Colonic mucosa (tissue), 4 donors: ENCODE measurements around the gene TMEM231. TPM values are rescaled to one million over a fixed set of nuclear protein-coding genes. Genes with fewer than 3 reads are reported as not detected.
"Not testable (repeated sequence)": the region's sequence is repeated elsewhere in the genome, so short reads cannot be mapped to it uniquely, and the experiment has no call there.

Experiments used
- DNase-seq: peaks from one replicate; pipeline ENCODE4 v3.0.0-alpha.2; 2020
- H3K27ac ChIP-seq: fragments of 200-600 bp; one replicate; pipeline ENCODE4 v1.8.0; 2021
- H3K27me3 ChIP-seq: fragments of 200-600 bp; one replicate; pipeline ENCODE4 v1.8.0; 2021
- H3K36me3 ChIP-seq: fragments of 200-600 bp; one replicate; pipeline ENCODE4 v1.8.0; 2021
- H3K4me1 ChIP-seq: fragments of 200-600 bp; one replicate; pipeline ENCODE4 v1.8.0; 2021; ENCODE audit warnings: mild to moderate bottlenecking
- H3K4me3 ChIP-seq: fragments of 200-600 bp; one replicate; pipeline ENCODE4 v1.8.0; 2021
- H3K9ac ChIP-seq, 2 donors: one replicate each; pipeline ENCODE4 v1.7.0; 2013; ENCODE audit warnings: control low read depth in 2 of 2, low read depth in 2 of 2, low read length in 2 of 2
- H3K9me3 ChIP-seq: fragments of 200-600 bp; one replicate; pipeline ENCODE4 v1.8.0; 2021
- intact Hi-C: fragments of 100-400 bp; cut with DNase I; formaldehyde crosslinking; loops from one replicate; pipeline ENCODE4 v1.14.1; 2022
- total RNA-seq, 2 donors: library from RNA; stranded (reverse); fragmentation: NEBNext Ultra II Directional in 1 of 2; extraction: Animal tissue kit (Norgen Biotek cat#: 25700) in 1 of 2; gene quantifications; one replicate each; pipeline ENCODE4 v1.2.1, GENCODE V29; 2021
- TF ChIP-seq, protein P1 (sequence below): fragments of 200-600 bp; IDR thresholded peaks from one replicate; pipeline ENCODE4 v1.8.0; 2022; ENCODE audit warnings: antibody characterized with exemption, mild to moderate bottlenecking
- donor health status: healthy.
- donor health status: DM: no; HTN: no; CAD: no.
- donor health status: DM: no; HTN: no; CAD: no.

Gene TMEM231
- total RNA-seq, 2 donors from 2014 or later, result 4.7 to 6.3 TPM

GRCh38 chr16:75527825-75528299 is 28.2 kb downstream of the TMEM231 start:
- TF ChIP-seq, protein P1, sequence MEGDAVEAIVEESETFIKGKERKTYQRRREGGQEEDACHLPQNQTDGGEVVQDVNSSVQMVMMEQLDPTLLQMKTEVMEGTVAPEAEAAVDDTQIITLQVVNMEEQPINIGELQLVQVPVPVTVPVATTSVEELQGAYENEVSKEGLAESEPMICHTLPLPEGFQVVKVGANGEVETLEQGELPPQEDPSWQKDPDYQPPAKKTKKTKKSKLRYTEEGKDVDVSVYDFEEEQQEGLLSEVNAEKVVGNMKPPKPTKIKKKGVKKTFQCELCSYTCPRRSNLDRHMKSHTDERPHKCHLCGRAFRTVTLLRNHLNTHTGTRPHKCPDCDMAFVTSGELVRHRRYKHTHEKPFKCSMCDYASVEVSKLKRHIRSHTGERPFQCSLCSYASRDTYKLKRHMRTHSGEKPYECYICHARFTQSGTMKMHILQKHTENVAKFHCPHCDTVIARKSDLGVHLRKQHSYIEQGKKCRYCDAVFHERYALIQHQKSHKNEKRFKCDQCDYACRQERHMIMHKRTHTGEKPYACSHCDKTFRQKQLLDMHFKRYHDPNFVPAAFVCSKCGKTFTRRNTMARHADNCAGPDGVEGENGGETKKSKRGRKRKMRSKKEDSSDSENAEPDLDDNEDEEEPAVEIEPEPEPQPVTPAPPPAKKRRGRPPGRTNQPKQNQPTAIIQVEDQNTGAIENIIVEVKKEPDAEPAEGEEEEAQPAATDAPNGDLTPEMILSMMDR, result no peak
- DNase-seq, result peak; percentile 60
- peak overlapping the region in 1 of 2 donors; percentile 28 for H3K9ac ChIP-seq
- H3K4me1 ChIP-seq, result no peaks in the 10 kb centered on the region
- no peak overlapping the region for H3K4me3 ChIP-seq
- no peaks in the 10 kb centered on the region for H3K9me3 ChIP-seq
- intact Hi-C loops, result no loop called here
- H3K36me3 ChIP-seq, result no peaks in the 10 kb centered on the region
- H3K27ac ChIP-seq, result peak overlapping the region; percentile 53
- no peaks in the 10 kb centered on the region for H3K27me3 ChIP-seq

DNA sequence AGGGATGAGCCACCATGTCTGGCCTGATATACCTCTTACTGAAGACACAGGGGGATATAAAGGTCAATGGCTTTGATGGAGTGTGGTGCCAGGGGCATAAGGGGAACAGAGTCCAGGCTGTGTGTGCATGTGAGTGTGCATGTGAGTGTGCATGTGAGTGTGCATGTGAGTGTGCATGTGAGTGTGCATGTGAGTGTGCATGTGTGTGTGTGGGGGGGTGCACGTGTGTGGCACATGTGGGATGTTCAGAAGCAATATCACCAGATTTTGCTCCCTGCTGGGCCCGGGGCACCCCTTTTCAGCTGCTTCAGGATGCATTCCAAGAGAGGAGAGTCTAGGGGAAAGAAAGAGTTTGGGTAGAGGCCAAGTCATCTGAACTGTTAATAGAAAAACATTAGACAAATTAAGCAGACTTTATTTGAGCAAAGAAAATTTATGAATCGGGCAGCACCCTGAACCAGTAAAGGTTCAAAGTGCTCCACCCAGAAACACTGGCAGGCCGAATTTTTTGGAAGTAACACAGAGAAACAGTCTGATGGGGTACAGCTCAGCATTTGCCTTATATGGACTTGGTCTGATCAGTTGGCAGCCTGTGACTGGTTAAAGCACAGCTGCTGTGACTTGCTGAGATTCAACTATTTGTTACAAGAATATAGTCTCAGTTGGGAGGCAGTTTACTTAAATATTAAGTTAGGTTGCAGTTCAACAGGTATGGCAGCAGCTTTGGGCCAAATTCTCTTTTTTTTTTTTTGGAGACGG is 29.8 kb downstream of the TMEM231 start:
- Histone ChIP-seq H3K27ac (no peak overlapping the region), H3K4me3 (no peak overlapping the region), H3K27me3 (no peaks in the 10 kb centered on the region), H3K36me3 (no peaks in the 10 kb centered on the region), H3K9me3 (no peaks in the 10 kb centered on the region), H3K9ac (no peak overlapping the region), H3K4me1 (no peaks in the 10 kb centered on the region)
- no peak for DNase-seq
- intact Hi-C loops, result no loop called here
- TF ChIP-seq, protein P1, result no peak

DNA sequence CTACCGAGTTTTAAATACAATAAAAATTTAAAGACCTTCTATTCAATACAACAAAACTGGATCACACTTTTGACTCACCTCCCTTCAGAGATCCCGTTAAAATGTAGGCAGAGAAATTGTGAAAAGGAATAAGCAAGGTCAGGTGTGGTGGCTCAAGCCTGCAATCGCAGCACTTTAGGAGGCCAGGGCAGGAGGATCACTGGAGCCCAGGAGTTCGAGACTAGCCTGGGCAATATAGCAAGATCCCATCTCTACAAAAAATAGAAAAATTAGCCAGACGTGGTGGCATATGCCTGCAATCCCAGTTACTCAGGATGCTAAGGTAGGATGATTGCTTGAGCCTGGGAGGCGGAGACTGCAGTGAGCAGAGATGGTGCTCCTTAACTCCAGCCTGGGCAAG is 36.9 kb downstream of the TMEM231 start:
- H3K27me3 ChIP-seq, result no peaks in the 10 kb centered on the region
- no peak overlapping the region for H3K27ac ChIP-seq
- no peak overlapping the region for H3K9ac ChIP-seq
- no peaks in the 10 kb centered on the region for H3K36me3 ChIP-seq
- H3K4me1 ChIP-seq, result peaks cover 3% of the 10 kb centered on the region
- DNase-seq, result no peak
- TF ChIP-seq, protein P1, result no peak
- intact Hi-C loops, result loop anchor here (5.0 kb wide), 1 partner anchor 47 kb away; no protein-coding TSS in a partner anchor
- H3K4me3 ChIP-seq, result no peak overlapping the region
- H3K9me3 ChIP-seq, result no peaks in the 10 kb centered on the region

- intact Hi-C loops, result loop anchor here (5.0 kb wide), 1 partner anchor 44 kb away; no protein-coding TSS in a partner anchor
- not testable (repeated sequence) for H3K9me3 ChIP-seq, H3K36me3 ChIP-seq, H3K4me1 ChIP-seq, DNase-seq, H3K27me3 ChIP-seq
- peak overlapping the region; percentile 90 for H3K27ac ChIP-seq
- H3K9ac ChIP-seq, result peak overlapping the region; percentile 73 to 99
- peak overlapping the region; percentile 98 for H3K4me3 ChIP-seq
Observed at GRCh38 chr16:75516189-75516966, 39.7 kb downstream of the TMEM231 start.

- TF ChIP-seq, protein P1, result no peak
- Histone ChIP-seq H3K9me3 (no peaks in the 10 kb centered on the region), H3K4me3 (no peak overlapping the region), H3K36me3 (no peaks in the 10 kb centered on the region), H3K4me1 (peaks cover 3% of the 10 kb centered on the region), H3K9ac (no peak overlapping the region), H3K27me3 (no peaks in the 10 kb centered on the region), H3K27ac (no peak overlapping the region)
- intact Hi-C loops, result no loop called here
- no peak for DNase-seq
Observed at GRCh38 chr16:75514296-75514695, 41.8 kb downstream of the TMEM231 start.
